OCI-LY1 (cell line): Measurements from ENCODE around the gene MET.

ENCODE experiments used
- H2AFZ ChIP-seq: fragments of 200-600 bp; sonication (generic), shearing (Covaris generic); 2 replicates; pipeline ENCODE4 v1.6.0; 2014; ENCODE audit warnings: antibody characterized with exemption, mild to moderate bottlenecking, low read length
- H3F3A ChIP-seq: fragments of 200-600 bp; sonication (generic), shearing (Covaris generic); 2 replicates; pipeline ENCODE4 v1.6.0; 2014; ENCODE audit warnings: mild to moderate bottlenecking, antibody characterized with exemption, low read length, moderate library complexity; ENCODE audit not compliant: insufficient read depth
- H3K27ac ChIP-seq: fragments of 200-600 bp; sonication (generic); 2 replicates; pipeline ENCODE4 v1.5.1; 2014; ENCODE audit warnings: low read length, mixed run types, mild to moderate bottlenecking, low read depth; ENCODE audit not compliant: poor library complexity, severe bottlenecking
- H3K27me3 ChIP-seq: fragments of 200-600 bp; sonication (generic); 2 replicates; pipeline ENCODE4 v1.6.0; 2014; ENCODE audit warnings: antibody characterized with exemption, mild to moderate bottlenecking, low read length, moderate library complexity; ENCODE audit not compliant: insufficient read depth
- H3K36me3 ChIP-seq: fragments of 200-600 bp; sonication (generic); 2 replicates; pipeline ENCODE4 v1.6.1; 2014; ENCODE audit warnings: mild to moderate bottlenecking, antibody characterized with exemption, low read length, moderate library complexity, mixed read lengths; ENCODE audit not compliant: insufficient read depth
- H3K4me1 ChIP-seq: fragments of 200-600 bp; sonication (generic); 2 replicates; pipeline ENCODE4 v1.5.1; 2014; ENCODE audit warnings: mild to moderate bottlenecking, low read length, moderate library complexity; ENCODE audit not compliant: insufficient read depth, severe bottlenecking
- H3K4me2 ChIP-seq: fragments of 200-600 bp; sonication (generic), shearing (Covaris generic); 2 replicates; pipeline ENCODE4 v1.6.1; 2014; ENCODE audit warnings: low read length
- H3K4me3 ChIP-seq: fragments of 200-600 bp; sonication (generic); 2 replicates; pipeline ENCODE4 v1.5.1; 2014; ENCODE audit warnings: low read length, low read depth, mild to moderate bottlenecking, mixed read lengths; ENCODE audit not compliant: poor library complexity, severe bottlenecking
- H3K79me2 ChIP-seq: fragments of 200-600 bp; shearing (Covaris generic); 2 replicates; pipeline ENCODE4 v1.6.1; 2016; ENCODE audit warnings: mixed run types, low read length, mixed read lengths; ENCODE audit not compliant: insufficient read depth
- H3K9ac ChIP-seq: fragments of 200-600 bp; sonication (generic), shearing (Covaris generic); 2 replicates; pipeline ENCODE4 v1.6.1; 2014; ENCODE audit warnings: mild to moderate bottlenecking, low read length, mixed read lengths
- H3K9me2 ChIP-seq: fragments of 200-600 bp; sonication (generic), shearing (Covaris generic); 2 replicates; pipeline ENCODE4 v1.6.1; 2014; ENCODE audit warnings: low read depth, mild to moderate bottlenecking, low read length, mixed read lengths
- H3K9me3 ChIP-seq: fragments of 200-600 bp; shearing (Covaris generic); 2 replicates; pipeline ENCODE4 v1.6.1; 2014; ENCODE audit warnings: low read length, mixed read lengths
- H4K20me1 ChIP-seq: fragments of 200-600 bp; sonication (generic), shearing (Covaris generic); 2 replicates; pipeline ENCODE4 v1.6.0; 2016; ENCODE audit warnings: mild to moderate bottlenecking, low read length; ENCODE audit not compliant: insufficient read depth
- EZH2 ChIP-seq: fragments of 200-600 bp; sonication (generic), shearing (Covaris generic); IDR thresholded peaks from 2 replicates; pipeline ENCODE4 v1.8.0; 2017; ENCODE audit warnings: borderline replicate concordance, mixed run types, mild to moderate bottlenecking, antibody characterized with exemption, low read length, moderate library complexity, mixed read lengths
- TF ChIP-seq, protein P1 (sequence below): fragments of 200-600 bp; sonication (generic), shearing (Covaris generic); IDR thresholded peaks from 2 replicates; pipeline ENCODE4 v1.5.1; 2017; ENCODE audit warnings: mild to moderate bottlenecking, antibody characterized with exemption, low read length, moderate library complexity, mixed read lengths

The MET gene

DNA sequence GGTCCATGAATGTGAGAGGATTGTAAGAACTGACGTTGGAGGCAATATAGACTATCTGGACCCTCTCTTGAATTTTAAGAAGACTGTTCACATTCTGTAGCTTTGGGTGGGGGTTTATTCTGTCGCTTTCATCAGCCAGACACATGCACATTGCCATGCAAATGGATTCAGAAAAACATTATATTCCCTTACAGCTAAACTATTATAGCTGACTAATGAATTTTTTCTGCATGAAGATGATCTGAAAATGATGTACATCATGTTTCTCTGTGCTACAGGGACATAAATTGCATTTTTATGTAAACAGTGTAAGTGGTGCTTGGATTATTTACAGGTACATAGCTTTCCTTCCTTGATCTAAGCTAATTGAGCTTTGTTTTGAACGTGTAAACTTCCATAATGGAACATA is 1.5 kb downstream of the MET start:
- Histone ChIP-seq H3F3A (no peaks in the 10 kb centered on the region), H3K27ac (no peak overlapping the region), H3K9me2 (no peaks in the 10 kb centered on the region), H3K36me3 (no peaks in the 10 kb centered on the region), H3K79me2 (no peaks in the 10 kb centered on the region), H3K9ac (no peak overlapping the region), H3K4me3 (no peak overlapping the region), H4K20me1 (no peaks in the 10 kb centered on the region), H3K27me3 (no peaks in the 10 kb centered on the region; the same call in 1 of the 2 replicates), H3K4me2 (no peak overlapping the region), H3K9me3 (no peaks in the 10 kb centered on the region), H3K4me1 (peaks cover 5% of the 10 kb centered on the region), H2AFZ (no peak overlapping the region)
- no peak for TF ChIP-seq EZH2

DNA sequence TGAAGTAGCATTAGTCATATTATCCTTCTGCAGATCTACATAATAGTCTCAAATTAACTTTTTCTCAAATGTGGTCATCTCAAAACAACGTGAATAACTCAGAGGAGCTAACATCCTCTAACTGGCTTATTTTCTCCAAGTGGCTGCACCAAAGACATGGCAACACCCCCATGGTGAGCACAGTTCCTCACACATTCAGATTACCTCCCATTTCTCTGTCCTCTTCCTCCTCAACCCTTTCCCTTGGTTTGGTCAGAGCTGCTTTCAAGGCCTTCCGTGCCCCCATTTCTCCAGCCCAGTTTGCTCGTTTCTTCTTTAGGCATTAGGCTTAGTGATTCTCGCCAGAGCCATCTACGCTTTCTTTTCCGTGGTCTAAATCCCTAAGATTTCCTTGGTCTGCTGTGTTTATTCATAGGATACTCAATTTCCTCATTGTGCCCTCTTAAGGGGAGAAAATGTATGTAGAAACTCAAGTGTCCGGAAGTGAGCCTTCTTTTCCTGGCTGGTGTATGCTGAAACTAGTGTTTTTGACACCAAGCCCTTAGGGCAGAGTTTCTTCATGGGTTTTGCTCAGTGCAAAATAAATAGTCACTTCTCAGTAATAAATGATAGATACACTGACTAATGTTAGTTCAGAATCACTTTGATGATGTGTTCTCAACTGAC is 2.6 kb downstream of the MET start:
- no peaks in the 10 kb centered on the region for H3F3A ChIP-seq
- no peaks in the 10 kb centered on the region for H4K20me1 ChIP-seq
- H3K79me2 ChIP-seq = no peaks in the 10 kb centered on the region
- no peak overlapping the region for H3K4me2 ChIP-seq
- H3K4me3 ChIP-seq = no peak overlapping the region
- H3K9me2 ChIP-seq = no peaks in the 10 kb centered on the region
- peaks cover 3% of the 10 kb centered on the region; the same call in 1 of the 2 replicates for H3K27me3 ChIP-seq
- H3K9ac ChIP-seq = no peak overlapping the region
- TF ChIP-seq EZH2 = no peak
- TF ChIP-seq, protein P1, sequence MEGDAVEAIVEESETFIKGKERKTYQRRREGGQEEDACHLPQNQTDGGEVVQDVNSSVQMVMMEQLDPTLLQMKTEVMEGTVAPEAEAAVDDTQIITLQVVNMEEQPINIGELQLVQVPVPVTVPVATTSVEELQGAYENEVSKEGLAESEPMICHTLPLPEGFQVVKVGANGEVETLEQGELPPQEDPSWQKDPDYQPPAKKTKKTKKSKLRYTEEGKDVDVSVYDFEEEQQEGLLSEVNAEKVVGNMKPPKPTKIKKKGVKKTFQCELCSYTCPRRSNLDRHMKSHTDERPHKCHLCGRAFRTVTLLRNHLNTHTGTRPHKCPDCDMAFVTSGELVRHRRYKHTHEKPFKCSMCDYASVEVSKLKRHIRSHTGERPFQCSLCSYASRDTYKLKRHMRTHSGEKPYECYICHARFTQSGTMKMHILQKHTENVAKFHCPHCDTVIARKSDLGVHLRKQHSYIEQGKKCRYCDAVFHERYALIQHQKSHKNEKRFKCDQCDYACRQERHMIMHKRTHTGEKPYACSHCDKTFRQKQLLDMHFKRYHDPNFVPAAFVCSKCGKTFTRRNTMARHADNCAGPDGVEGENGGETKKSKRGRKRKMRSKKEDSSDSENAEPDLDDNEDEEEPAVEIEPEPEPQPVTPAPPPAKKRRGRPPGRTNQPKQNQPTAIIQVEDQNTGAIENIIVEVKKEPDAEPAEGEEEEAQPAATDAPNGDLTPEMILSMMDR = no peak
- H3K9me3 ChIP-seq = no peaks in the 10 kb centered on the region
- no peak overlapping the region for H2AFZ ChIP-seq
- no peak overlapping the region for H3K27ac ChIP-seq
- H3K4me1 ChIP-seq = peaks cover 5% of the 10 kb centered on the region
- H3K36me3 ChIP-seq = no peaks in the 10 kb centered on the region

DNA sequence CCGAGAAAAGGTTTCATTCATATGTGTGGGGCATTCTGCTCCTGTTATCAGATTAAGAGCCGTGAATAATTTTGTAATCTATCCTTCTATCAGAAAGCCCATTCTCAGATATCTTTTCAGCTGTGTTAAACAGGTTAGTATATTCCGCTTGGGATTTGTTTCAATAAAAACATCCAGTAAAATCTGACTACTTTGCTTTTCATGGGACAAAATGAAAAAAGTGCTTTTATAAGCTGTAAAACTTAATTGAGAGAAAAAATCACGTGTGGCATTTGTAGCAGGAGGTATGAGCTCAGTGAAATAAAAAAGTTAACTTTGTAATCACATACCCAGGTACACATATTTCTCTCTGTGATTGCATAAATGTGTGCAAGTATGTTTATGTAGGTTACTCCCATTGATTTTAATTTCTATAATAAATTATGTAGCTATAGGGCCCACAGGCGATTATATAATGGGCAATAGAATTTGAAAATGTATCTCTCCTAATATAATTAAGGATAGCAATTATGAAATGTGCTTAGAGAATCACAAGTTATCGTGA is 3.9 kb downstream of the MET start:
- no peak overlapping the region for H3K4me2 ChIP-seq
- H3K36me3 ChIP-seq = no peaks in the 10 kb centered on the region
- TF ChIP-seq EZH2 = no peak
- TF ChIP-seq, protein P1 = no peak
- no peaks in the 10 kb centered on the region for H3F3A ChIP-seq
- H3K4me1 ChIP-seq = peaks cover 5% of the 10 kb centered on the region
- H2AFZ ChIP-seq = no peak overlapping the region
- H3K27me3 ChIP-seq = peaks cover 3% of the 10 kb centered on the region; the same call in 1 of the 2 replicates
- H3K9me3 ChIP-seq = no peaks in the 10 kb centered on the region
- no peak overlapping the region for H3K9ac ChIP-seq
- H3K4me3 ChIP-seq = no peak overlapping the region
- no peaks in the 10 kb centered on the region for H3K9me2 ChIP-seq
- no peaks in the 10 kb centered on the region for H4K20me1 ChIP-seq
- no peaks in the 10 kb centered on the region for H3K79me2 ChIP-seq
- H3K27ac ChIP-seq = no peak overlapping the region

DNA sequence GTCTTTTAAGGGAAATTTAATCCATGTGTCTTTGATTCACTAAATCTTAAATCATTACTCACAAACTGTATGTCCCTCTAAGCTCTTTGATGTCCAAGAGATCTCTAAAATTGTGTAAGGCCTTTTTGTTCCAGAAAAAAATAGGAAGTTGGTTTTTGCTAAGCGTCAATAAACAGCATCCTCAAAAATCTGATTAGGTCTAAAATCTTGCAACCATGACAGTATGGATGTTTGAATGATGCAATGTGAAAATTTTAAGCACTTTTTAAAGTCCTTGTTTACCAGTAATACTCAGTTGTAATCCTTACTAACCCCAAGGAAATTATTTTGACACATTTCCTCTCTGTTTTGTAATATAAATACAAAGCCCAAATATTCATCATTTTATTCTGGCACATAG is 6.8 kb downstream of the MET start:
- Histone ChIP-seq H4K20me1 (no peaks in the 10 kb centered on the region; the same call in 1 of the 2 replicates), H3F3A (no peaks in the 10 kb centered on the region), H3K9me2 (no peaks in the 10 kb centered on the region), H3K9me3 (no peaks in the 10 kb centered on the region), H3K4me2 (no peak overlapping the region), H3K79me2 (no peaks in the 10 kb centered on the region), H3K9ac (no peak overlapping the region), H2AFZ (no peak overlapping the region), H3K4me3 (no peak overlapping the region), H3K4me1 (peaks cover 3% of the 10 kb centered on the region), H3K27ac (no peak overlapping the region), H3K27me3 (peaks cover 3% of the 10 kb centered on the region; the same call in 1 of the 2 replicates), H3K36me3 (no peaks in the 10 kb centered on the region)
- TF ChIP-seq, protein P1 = no peak
- TF ChIP-seq EZH2 = no peak
